NCI-H460 (cell line): ENCODE data around the gene GPR176. TPM values are rescaled to one million over a fixed set of nuclear protein-coding genes. Genes with fewer than 3 reads are reported as not detected.

Experiments used
- DNase-seq: peaks from one replicate; pipeline ENCODE4 v3.0.0-alpha.2; 2016; ENCODE audit warnings: low read depth; ENCODE audit errors: extremely low read depth
- polyA plus RNA-seq: library from polyadenylated mRNA; depleted of rRNA; stranded (reverse); fragments of >200 nt; gene quantifications from 2 replicates; pipeline ENCODE4 v1.2.3, GENCODE V29; 2014; cell fraction: nucleus; rRNA removed
- total RNA-seq: library from RNA; depleted of rRNA; stranded (reverse); fragments of >200 nt; shearing (Covaris generic); gene quantifications from 2 replicates; pipeline ENCODE4 v1.2.3, GENCODE V29; 2014; rRNA removed

GPR176 gene, protein sequence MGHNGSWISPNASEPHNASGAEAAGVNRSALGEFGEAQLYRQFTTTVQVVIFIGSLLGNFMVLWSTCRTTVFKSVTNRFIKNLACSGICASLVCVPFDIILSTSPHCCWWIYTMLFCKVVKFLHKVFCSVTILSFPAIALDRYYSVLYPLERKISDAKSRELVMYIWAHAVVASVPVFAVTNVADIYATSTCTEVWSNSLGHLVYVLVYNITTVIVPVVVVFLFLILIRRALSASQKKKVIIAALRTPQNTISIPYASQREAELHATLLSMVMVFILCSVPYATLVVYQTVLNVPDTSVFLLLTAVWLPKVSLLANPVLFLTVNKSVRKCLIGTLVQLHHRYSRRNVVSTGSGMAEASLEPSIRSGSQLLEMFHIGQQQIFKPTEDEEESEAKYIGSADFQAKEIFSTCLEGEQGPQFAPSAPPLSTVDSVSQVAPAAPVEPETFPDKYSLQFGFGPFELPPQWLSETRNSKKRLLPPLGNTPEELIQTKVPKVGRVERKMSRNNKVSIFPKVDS
- 0.84 and 1.0 TPM in 2 replicates for total RNA-seq
- 1.1 and 1.7 TPM in 2 replicates for polyA plus RNA-seq

DNA sequence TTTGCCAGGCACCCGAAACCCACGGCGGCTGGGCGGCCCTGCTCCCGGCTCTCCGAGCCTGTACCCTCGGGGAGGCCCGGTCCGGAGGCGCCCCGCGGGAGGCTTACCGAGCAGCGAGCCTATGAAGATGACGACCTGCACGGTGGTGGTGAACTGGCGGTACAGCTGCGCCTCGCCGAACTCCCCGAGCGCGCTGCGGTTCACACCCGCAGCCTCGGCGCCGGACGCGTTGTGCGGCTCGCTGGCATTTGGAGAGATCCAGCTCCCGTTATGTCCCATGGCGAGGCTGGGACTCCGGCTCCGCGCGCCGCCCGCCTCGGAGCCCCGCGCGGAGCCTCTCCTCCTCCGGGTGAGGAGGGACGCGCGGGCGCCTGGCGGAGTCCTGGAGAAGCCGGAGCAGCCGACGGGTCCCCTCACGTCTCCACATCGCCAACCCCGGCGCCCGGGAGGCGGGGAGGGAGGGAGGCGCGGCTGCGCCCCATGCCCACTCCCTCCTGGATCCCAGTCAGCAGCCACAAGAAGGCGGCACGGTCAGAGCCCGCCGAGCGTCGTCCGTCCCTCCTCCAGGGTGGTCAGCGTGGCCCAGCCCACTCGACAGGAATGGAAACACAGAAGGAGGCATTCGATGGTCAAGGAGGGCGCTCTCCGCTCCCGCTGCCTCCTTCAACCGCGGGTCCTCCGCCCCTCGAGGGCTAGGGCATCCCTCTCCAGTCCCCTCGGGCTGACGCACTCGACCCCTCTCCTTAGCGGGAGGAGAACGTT is at the start of gene GPR176:
Gene GPR176, minus strand, starts transcription at position 519 of the 762 bp plus-strand sequence. Its CDS starts 240 bp downstream, at position 279.
- DNase-seq, result no peak

DNA sequence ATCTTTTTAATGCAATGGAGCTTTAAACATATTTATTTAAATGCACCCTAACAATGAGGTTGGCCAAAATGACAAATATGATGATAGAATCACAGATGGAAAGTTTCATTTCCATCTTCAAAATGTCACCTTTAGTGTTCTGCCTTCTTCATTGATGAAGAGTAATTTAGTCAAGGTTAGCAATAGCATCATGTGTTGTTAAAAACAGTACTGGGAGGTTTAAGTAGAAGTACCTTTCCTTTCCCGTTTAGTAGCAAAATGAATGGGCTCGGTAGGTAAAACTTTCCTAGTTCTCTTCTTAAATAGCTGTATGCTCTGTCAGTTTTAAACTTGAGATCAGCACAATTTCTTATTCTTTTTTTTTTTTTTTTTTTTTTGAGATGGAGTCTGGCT is 48.9 kb upstream of the GPR176 start:
- no peak for DNase-seq

DNA sequence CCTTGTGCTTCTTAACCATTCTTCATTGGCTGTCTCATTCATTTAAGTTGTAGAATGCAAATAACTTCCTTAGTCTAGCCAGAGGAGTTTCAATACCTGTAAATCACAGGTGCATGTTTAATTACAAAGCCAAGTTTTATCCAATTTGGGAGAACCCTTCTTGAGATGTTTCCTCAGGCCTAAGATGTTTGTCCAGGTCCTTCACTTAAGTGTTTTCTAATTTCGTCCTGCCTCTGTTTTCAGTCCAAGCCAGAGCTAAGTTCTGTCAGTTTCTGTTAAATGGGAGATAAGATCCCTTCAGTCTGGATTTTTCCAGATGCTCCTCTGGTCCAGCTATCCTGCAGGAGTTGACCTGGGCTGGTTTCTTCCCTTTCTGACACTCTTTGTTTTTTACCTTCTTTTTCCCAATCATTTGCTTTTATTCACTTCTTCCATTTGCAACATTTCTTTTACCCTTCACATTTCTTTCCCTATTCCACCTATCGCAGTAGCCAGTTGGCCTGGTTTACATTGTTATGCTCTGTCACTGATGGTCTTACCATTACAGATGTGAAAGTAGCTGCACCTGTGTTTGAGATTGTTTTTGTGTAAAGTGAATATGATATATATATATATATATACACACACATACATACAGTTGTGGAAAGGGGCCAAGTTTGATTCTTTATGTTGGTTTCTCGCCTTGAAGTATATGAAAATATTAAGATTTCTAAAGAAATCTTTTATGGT is 48.4 kb upstream of the GPR176 start:
- no peak for DNase-seq

DNA sequence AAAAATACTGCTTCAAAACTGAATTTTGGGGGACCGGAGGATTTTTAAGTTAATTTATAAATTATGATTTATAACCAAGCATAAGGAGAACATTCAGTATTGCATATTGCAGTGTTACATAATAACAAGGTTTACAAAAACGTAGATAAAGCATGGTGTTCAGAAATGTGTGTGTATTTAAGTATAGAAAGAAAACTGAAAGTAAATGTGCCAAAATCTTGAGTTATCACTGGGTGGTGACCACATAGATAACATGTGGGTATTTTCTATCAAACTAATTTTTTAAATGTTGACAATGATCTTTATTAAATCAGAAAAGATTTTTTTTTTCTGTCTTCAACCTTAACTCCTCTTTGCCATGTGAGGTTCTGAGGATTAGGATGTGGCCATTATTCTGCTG is 46.5 kb upstream of the GPR176 start:
- no peak for DNase-seq

DNA sequence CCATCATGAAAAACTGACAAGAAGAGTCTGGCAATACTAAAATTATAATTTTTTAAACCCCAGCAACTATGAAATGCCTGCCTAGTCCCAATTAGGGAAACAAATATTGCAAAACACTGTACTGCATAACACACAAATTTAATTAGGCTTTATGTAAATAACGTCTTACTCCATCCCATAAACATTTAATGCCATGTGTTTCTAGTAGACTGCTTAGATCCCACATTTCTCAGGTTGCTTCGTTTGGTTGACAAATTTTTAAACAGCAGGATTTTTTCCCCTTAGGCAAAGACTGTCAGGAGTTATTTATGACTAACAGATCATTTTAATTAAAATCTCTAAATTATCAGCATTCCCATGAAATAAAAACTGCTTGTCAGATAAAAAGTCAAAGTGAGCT is 43.7 kb upstream of the GPR176 start:
- DNase-seq, result no peak

DNA sequence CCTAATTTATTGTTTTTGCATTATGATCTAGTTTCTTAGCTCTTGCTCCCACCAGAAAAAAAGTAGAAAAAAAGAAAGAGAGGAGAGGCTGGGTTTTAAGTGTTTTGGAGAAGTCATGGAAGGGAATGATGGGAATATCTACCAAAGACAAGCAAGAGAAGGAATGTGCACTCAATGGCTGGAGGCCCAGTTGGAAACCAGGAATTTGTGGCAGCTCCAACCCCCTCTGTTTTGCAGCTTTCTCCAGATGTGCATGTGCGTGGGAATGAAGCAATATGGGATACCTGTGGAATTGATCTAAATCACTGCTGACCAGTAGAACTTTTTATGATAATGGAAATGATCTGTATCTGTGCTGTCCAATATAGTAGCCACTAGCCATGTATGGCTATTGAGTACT is 41.0 kb upstream of the GPR176 start:
- DNase-seq, result no peak

DNA sequence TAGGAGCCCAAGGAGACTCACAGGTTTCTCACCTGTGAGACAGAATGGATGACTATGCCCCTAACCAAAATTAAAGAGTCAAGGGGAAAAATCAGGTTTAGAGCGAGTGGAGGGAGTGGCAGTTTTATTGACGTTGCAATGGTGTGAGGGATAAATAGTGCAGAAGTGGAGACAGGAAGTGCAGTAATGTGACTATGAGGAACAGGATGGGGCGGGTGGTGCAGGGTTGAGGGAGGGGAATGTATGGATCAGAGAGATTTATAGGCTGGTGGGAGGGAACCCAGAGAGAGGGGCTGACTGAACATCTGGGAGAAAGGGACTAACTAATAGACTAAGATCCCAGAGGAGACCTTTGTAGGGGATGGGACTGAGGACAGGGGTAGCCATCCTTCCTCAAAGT is 40.3 kb upstream of the GPR176 start:
- no peak for DNase-seq

DNA sequence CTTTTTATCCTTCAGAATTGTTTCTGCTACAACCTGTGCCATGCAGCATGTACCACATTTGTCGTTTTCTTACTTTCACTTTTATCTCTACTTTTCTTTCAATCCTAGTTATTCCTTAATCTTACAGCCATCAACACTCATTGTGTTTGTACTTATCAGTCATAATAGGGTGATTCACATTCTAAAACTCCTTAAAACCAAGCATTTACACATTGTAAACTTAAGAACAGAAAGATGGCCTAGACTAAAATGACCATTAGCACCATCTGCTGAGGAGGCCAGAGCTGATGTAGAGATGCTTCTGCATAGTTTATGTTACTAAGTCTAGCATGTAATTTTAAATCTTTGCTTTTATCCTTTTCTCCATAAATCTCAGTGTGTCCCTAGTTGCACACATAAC is 39.3 kb upstream of the GPR176 start:
- no peak for DNase-seq

DNA sequence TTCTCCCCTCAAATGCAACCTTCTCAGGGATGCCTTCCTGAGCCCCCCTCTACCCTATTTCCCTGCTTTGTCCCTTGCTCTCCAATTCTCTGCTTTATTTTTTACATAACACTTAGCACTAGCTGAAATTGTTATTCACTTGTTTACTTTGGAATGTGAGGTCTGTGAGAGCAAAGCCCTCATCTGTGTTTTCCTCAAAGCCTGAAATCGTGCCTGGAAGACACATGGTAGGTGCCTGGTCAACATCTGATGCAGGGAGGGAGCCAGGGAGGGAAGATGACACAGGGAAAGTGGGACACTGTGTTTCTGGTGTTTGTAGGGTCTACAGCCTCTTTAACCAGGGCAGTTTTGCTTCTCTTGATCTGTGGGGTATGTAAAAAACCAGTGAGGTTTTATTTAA is 37.4 kb upstream of the GPR176 start:
- no peak for DNase-seq

DNA sequence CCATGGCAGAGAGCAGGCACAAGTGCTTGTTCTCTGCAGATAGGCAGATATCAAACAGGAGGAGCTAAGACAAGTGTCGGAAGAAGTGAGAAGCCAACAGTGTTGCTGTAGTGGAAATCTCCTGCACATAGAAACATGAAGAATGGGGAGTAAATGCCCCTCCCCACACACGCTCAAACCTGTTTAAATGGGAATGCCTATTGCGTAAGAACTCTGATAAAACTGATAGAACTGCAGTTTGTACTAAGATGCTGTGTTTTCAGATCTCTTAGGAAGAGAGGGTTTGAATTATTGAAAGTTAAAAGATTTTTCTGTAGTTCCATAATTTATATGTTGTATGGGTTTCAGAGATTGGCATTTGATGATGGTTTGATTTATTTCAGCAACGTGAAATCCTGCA is 33.5 kb upstream of the GPR176 start:
- DNase-seq, result no peak

DNA sequence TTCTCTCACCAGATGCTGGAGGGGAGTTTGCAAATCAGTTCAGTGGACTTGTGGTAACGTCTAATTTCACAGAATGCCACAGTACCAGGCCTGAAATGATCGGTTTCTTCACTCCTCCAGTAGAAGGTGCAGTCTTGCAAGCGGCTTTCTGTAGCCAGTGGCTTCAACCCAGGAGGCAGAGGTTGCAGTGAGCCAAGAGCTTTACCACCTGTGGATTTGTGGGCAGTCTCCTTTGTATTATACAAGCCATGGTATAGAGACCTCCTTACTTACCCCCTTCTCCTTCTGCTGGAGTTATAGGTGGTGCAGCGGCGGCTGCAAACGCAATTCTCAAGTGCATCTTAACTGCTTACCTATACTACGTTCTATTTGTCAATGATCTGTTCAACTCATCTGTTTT is 31.5 kb upstream of the GPR176 start:
- no peak for DNase-seq

DNA sequence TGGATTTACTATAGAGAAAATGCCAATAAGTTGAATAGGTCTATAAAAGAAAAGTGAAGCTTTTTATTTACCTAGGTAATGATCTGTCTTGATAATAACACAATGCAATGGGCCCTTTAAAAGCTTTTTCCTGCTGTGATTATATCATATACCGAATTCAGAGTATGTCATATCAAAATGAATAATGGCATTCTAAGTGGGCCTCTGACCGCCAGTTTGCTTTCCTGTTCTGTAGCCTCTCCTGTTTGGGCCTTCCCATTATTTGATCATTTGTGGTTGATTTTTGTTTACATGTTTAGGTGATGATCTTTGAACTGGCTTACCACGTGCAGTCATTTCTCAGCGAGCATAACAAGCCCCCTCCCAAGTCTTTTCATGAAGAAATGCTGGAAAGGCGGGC is 28.8 kb upstream of the GPR176 start:
- DNase-seq, result no peak

DNA sequence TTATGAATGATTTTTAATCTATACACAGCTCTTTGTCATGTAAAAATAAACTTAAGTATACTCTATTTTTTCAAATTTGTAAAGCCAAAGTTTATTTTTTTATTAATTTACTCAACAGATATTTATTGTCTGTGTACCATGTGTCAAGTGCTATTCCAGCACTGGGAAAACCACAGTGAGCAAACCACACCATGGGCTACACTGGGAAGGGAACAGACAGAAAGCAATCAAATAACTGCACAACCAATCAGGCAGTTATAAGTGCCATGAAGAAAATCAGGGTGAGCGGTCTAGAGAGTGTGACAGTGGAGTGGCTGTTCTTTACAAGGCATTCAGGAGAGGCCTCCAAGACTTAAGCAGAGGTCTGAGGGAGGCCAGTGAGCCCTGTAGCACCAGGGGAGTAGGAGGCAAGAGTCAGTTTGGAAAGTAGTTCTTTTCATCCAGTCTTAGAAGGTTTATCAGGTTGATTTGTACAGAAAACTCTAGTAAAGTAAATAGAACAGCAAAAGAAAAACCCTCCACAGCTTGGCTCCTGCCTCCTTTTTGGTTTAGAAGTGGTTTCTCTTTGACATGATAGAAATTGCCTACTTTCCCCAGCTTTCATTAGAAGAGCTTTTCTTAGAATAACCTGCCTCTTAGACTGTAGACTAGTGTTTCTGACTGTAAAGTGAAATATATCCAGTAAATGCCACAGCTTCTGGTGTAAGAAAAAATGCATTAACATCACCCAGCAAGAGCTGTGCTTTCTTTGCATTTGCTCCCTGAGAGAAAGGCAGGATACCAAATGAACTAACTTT is 27.5 kb upstream of the GPR176 start:
- no peak for DNase-seq

DNA sequence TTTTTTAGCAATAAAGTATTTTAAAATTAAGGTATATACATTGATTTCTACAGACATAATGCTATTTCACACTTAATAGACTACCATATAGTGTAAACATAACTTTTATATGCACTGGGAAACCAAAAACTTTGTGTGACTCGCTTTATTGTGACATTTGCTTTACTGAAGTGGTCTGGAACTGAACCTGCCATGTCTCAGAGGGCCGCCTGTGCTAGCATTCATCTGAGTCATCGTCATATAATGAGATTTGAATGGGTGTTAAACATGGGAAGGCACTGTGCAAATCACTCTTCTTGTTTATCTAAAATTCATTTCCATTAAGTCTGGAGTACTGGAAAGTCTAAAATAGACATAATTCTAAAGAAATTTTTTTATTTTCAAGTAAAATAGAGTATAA is 26.8 kb upstream of the GPR176 start:
- no peak for DNase-seq

DNA sequence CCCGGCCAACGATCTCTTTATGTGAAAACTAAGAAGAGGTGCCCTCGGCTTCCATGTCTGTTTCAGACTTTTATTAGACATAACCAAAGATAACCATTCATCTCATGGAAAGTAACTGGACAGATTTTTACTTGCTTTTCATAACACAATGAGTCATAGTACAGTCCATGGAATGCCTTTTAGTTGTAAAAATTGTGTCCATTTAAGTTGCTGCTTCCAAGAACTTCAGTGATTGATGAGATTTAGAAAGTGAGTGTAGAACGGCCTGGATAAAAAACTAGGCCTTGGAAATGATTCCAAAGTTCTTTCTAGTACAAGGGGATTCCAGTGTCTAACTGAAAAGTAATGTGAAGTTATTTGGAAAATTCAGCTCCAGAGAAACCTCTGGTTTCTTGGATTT is 24.7 kb upstream of the GPR176 start:
- DNase-seq, result no peak

DNA sequence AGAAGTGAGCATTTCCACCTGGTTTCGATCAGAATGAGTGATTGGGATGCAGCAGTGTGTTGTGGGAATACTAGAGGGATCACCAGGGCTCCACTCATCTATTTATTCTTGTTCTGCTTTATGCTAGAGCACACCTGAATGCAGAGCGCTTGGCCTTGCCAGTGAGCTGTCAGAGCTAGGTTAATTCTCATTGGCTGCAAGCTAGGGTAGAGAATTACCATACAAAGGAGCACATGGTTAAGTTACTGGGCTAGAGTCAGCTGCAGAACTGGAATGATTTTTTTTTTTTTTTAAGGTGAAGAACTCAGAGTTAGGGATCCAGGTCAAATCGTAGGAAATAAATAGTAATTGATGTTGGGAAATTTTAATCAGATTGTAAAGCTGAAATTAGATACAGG is 22.7 kb upstream of the GPR176 start:
- DNase-seq, result no peak

DNA sequence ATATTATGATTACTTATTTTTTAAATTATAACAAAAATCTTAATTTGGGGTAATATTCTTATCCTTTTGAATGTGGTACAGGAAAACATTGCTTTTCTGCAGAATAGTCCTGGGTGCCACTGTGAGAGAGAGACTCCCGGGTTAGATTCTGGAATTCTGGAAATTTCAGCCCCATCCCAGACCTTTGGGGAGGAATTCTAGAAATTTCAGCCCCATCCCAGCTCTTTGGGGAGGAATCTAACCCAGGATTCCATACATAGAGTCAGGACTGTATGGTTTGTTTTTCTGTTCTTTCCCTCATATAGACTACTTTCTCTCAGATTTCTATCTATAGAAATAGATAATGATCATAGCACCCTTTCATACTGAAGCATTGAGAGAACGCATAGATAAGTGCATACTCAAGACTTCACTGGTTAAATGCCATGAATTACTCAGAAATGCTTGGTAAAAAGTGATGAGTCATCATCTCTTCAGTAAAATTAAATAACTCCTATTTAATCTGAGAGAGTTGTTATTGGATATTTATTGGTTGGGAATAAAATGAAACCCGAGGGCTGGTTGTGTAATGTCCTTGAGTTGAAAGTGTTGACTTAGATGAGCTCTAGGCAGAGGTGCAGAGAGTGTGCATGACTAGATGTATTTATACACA is 22.2 kb upstream of the GPR176 start:
- DNase-seq, result no peak

DNA sequence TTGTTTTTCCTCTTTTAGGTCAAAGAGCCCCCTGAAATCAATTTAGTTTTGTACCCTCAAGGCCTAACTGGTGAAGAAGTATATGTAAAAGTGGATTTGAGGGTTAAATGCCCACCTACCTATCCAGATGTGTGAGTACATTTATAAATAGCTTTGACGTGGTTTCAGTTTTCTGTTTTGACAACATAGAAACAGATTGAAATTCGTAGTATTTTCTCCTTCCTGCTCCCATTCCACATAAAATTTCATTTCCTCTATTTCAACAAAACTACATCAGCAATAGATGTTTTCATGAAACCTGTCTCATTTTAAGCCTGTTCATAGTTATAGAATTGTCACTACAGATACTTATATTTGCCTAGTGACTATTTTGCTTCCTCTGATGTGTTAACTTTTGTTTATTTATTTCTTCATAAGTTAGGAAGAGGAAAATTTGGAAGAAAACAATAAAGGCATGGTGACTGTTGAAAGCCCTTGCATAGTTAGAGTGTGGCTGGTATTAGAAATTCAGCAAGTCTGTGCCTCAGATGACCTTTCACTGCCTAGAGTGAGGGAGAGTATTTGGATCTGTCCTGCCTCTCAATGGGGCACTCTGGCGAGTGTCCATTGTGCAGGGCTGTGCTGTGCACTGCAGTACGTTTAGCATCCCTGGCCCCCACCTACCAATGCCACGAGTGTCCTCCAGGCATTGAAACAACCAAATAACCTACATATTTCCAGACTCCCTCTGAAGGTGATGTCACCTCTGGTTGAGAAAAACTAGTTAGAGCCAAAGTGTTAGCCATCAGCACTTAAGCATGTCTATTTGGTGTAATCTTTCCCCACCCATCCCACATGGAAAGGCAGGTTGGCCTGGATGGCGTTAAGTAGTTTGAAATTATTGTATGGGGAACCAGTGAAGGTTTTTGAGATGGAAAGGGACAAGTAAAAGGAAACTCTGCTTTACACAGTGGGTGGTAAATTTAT is 19.7 kb upstream of the GPR176 start:
- DNase-seq, result no peak

DNA sequence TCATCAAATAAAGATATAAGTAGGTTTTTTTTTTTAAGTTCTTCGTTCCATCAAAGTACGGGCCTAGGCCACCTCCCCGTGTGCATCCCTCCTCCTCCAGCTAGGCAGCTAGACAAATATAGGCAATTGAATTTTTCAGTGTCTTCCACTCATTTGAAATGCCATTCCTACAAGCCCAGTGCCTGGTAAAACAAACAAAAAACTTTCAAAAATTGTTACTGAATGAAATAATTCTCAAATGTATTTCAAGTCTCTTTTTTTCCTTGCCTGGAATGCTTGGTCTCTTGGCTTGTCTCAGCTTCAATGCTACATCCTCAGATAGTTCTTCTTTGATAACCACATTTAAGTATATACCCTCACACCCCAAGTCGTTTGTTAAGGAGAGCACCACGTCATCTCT is 17.6 kb upstream of the GPR176 start:
- DNase-seq, result no peak
